Esophagus squamous epithelium (tissue), 5 donors: ENCODE measurements around the gene PTPRN2. TPM values are rescaled to one million over a fixed set of nuclear protein-coding genes. Genes with fewer than 3 reads are reported as not detected.

Source experiments
- DNase-seq: peaks from one replicate; lab custom pipeline; 2025; lab: John Stamatoyannopoulos, UW
- H3K27ac ChIP-seq, 4 donors: fragments of 200-600 bp; sonication (generic); one replicate each; pipeline ENCODE4 v1.5.1; 2016 to 2019; ENCODE audit warnings: mild to moderate bottlenecking in 1 of 4
- H3K27me3 ChIP-seq, 4 donors: fragments of 200-600 bp; sonication (generic); 1 replicate in 3 of 4; 2 replicates in 1 of 4; pipeline versions ENCODE4 v1.5.1 to v1.6.0; 2017 to 2021; ENCODE audit warnings: antibody characterized with exemption in 1 of 4
- H3K36me3 ChIP-seq, 3 donors: fragments of 200-600 bp; sonication (generic); one replicate each; pipeline ENCODE4 v1.5.1; 2016 to 2019
- H3K4me1 ChIP-seq, 3 donors: fragments of 200-600 bp; sonication (generic); one replicate each; pipeline ENCODE4 v1.5.1; 2017 to 2019
- H3K4me3 ChIP-seq, 4 donors: fragments of 200-600 bp; sonication (generic); 1 replicate in 3 of 4; 2 replicates in 1 of 4; pipeline ENCODE4 v1.5.1; 2016 to 2019; ENCODE audit warnings: mild to moderate bottlenecking in 2 of 4, moderate library complexity in 1 of 4
- H3K9me3 ChIP-seq, 3 donors: fragments of 200-600 bp; sonication (generic); one replicate each; pipeline ENCODE4 v1.5.1; 2016 to 2019
- CTCF ChIP-seq, 6 experiments: fragments of 450-650 bp in 4 of 6; fragments of 200-600 bp in 2 of 6; sonication (generic) in 2 of 6; IDR thresholded peaks; one replicate each; pipeline ENCODE4 v1.5.1; 2016 to 2019; ENCODE audit warnings: antibody characterized with exemption in 6 of 6, mild to moderate bottlenecking in 4 of 6, moderate library complexity in 4 of 6
- POLR2A ChIP-seq, 4 donors: fragments of 450-650 bp; IDR thresholded peaks; one replicate each; pipeline ENCODE4 v1.6.1; 2017; ENCODE audit warnings: antibody characterized with exemption in 4 of 4, mild to moderate bottlenecking in 4 of 4, moderate library complexity in 3 of 4
- WGBS, 2 donors: methylation state at CpG; one replicate each; pipeline ENCODE4 v1.1.5; 2018; 5-methylcytosine and 5-hydroxymethylcytosine counted together
- intact Hi-C: fragments of 100-400 bp; cut with DNase I; formaldehyde crosslinking; loops from one replicate; pipeline ENCODE4 v1.15.0; 2022
- total RNA-seq, 4 donors: library from RNA; depleted of rRNA; stranded (reverse); fragments of >200 nt; gene quantifications; one replicate each; pipeline ENCODE4 v1.1.0, GENCODE V29; 2016
- donor health status: DM: yes; HTN: yes; CAD: no.

The PTPRN2 gene
- total RNA-seq, 4 donors from 2014 or later, result 0.38 to 2.7 (median 1.0) TPM

GRCh38 chr7:158268816-158269535 is 318.6 kb downstream of the PTPRN2 start:
- no peak for DNase-seq
- intact Hi-C loops, result no loop called here
- WGBS, 2 donors, result 79 to 88% methylated on average over 15 to 25 of the region's 28 CpGs

DNA sequence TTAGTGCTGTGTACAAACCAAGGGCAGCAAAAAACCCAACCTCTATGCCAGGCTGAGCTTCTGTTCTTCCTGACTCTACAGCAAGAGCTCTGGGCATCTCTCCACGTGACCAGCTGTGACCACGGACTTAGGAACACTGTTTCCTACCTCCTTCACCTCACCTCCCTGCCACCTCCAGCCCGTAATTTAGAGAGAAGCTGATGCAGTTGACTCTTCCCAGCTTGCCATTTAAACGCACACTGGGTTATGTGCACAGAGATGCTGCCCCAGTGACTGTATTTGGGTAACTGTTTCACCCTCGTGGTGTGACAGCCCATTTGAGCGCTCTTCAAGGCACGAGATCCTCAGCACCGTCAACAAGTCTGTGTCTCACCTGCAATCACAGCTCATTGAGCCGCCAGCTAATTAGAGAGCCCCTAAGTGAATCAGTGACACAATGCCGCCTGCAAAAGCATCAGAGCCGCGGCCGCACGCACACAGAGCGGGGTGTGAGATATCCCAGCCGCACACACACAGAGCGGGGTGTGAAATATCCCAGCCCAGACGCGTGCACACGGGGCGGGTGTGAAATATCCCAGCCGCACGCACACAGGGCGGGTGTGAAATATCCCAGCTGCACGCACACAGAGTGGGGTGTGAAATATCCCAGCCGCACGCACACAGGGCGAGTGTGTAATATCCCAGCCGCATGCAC is 319.7 kb downstream of the PTPRN2 start:
- Histone ChIP-seq H3K4me3 (no peak overlapping the region), H3K4me1 (peaks cover 0 to 15% (median 0%) of the 10 kb centered on the region in 3 donors), H3K9me3 (no peaks in the 10 kb centered on the region), H3K36me3 (no peaks in the 10 kb centered on the region), H3K27ac (peak overlapping the region in 1 of 4 donors; percentile 70), H3K27me3 (no peaks in the 10 kb centered on the region)
- DNase-seq, result no peak
- intact Hi-C loops, result no loop called here
- 82 to 91% methylated on average over 12 to 29 of the region's 29 CpGs for WGBS, 2 donors
- no peak for TF ChIP-seq CTCF (IDR thresholded peaks at IDR 0.05)
- no peak for TF ChIP-seq POLR2A (IDR thresholded peaks at IDR 0.05)

More at GRCh38 chr7:158268816-158269535, 318.6 kb downstream of the PTPRN2 start:
- no peak for TF ChIP-seq POLR2A (IDR thresholded peaks at IDR 0.05)
- TF ChIP-seq CTCF (IDR thresholded peaks at IDR 0.05), result no peak
- no peak overlapping the region for H3K4me3 ChIP-seq
- H3K9me3 ChIP-seq, result no peaks in the 10 kb centered on the region
- H3K4me1 ChIP-seq, result peaks cover 0 to 15% (median 0%) of the 10 kb centered on the region in 3 donors
- no peaks in the 10 kb centered on the region for H3K27me3 ChIP-seq
- H3K27ac ChIP-seq, result no peak overlapping the region
- no peaks in the 10 kb centered on the region for H3K36me3 ChIP-seq

- H3K4me3 ChIP-seq, result peak overlapping the region in 2 of 4 donors; percentile 4 to 19
- H3K9me3 ChIP-seq, result no peaks in the 10 kb centered on the region
- DNase-seq, result no peak
- H3K36me3 ChIP-seq, result no peaks in the 10 kb centered on the region
- intact Hi-C loops, result no loop called here
- WGBS, 2 donors, result 51 to 58% methylated on average over 4 to 17 of the region's 30 CpGs
- peak overlapping the region in 3 of 4 donors; percentile 27 to 70 (median 43) for H3K27ac ChIP-seq
- H3K27me3 ChIP-seq, result no peaks in the 10 kb centered on the region
- no peak for TF ChIP-seq CTCF (IDR thresholded peaks at IDR 0.05)
- no peak for TF ChIP-seq POLR2A (IDR thresholded peaks at IDR 0.05)
- peaks cover 0 to 15% (median 0%) of the 10 kb centered on the region in 3 donors for H3K4me1 ChIP-seq
Observed at GRCh38 chr7:158266817-158267741, 320.5 kb downstream of the PTPRN2 start.

- intact Hi-C loops, result no loop called here
- Histone ChIP-seq H3K36me3 (no peaks in the 10 kb centered on the region), H3K4me1 (peaks cover 0 to 15% (median 0%) of the 10 kb centered on the region in 3 donors), H3K27ac (peak overlapping the region in 3 of 4 donors; percentile 27 to 70 (median 43)), H3K4me3 (no peak overlapping the region), H3K9me3 (no peaks in the 10 kb centered on the region), H3K27me3 (no peaks in the 10 kb centered on the region)
- no peak for TF ChIP-seq CTCF (IDR thresholded peaks at IDR 0.05)
- TF ChIP-seq POLR2A (IDR thresholded peaks at IDR 0.05), result no peak
- 94 to 98% methylated on average over 6 to 12 of the region's 12 CpGs for WGBS, 2 donors
- no peak for DNase-seq
Observed at GRCh38 chr7:158266426-158266816, 321.2 kb downstream of the PTPRN2 start.
